Caco-2 (cell line): Measurements from ENCODE around the gene MUC13. TPM values are rescaled to one million over a fixed set of nuclear protein-coding genes. Genes with fewer than 3 reads are reported as not detected.
A peak's percentile ranks its signal among the peaks of the same experiment; 100 is the strongest.

ENCODE experiments used
- BruUV-seq: library from RNA; stranded (reverse); fragments of 400-500 nt; replicated peaks from 2 replicates; lab custom pipeline; 2021; lab: Mats Ljungman, UMichigan
- CTCF ChIA-PET: fragments of 300-600 bp; sonication (Branson Sonifier 250); formaldehyde crosslinking; loops from one replicate; lab custom pipeline; 2022; ENCODE audit warnings: antibody characterized with exemption; lab: Charles Lee
- POLR2A ChIA-PET: fragments of 300-600 bp; sonication (Branson Sonifier 250); formaldehyde crosslinking; loops from one replicate; lab custom pipeline; 2022; ENCODE audit warnings: antibody characterized with exemption; lab: Charles Lee
- DNase-seq, 2 experiments: peaks; one replicate each; pipeline versions ENCODE4 v3.0.0 to v3.0.0-alpha.2; 2020 to 2022
- H3K27me3 ChIP-seq: replicated peaks from 2 replicates; pipeline ENCODE4 v1.6.0; 2011; ENCODE audit warnings: low read length; ENCODE audit not compliant: control insufficient read depth, insufficient read depth
- H3K36me3 ChIP-seq: 2 replicates; pipeline ENCODE4 v1.5.1; 2011; ENCODE audit warnings: low read length; ENCODE audit not compliant: control insufficient read depth, insufficient read depth
- H3K4me1 ChIP-seq: fragments of 250-450 bp; sonication (Bioruptor Pico); 2 replicates; pipeline ENCODE4 v1.5.1; 2020; ENCODE audit warnings: mild to moderate bottlenecking
- H3K4me3 ChIP-seq: 2 replicates; pipeline ENCODE4 v1.5.1; 2011; ENCODE audit warnings: low read depth, mild to moderate bottlenecking, control low read depth, low read length
- H3K9me3 ChIP-seq: fragments of 250-450 bp; sonication (Bioruptor Pico); 2 replicates; pipeline ENCODE4 v1.5.1; 2020; ENCODE audit warnings: mild to moderate bottlenecking, moderate library complexity
- H3K27ac Mint-ChIP-seq: one replicate; pipeline ENCODE4 v1.8.0; 2022; ENCODE audit warnings: mixed read lengths; ENCODE audit not compliant: unreplicated experiment
- H3K27me3 Mint-ChIP-seq: one replicate; pipeline ENCODE4 v1.8.0; 2022; ENCODE audit warnings: mixed read lengths; ENCODE audit not compliant: insufficient read depth, unreplicated experiment
- H3K36me3 Mint-ChIP-seq: one replicate; pipeline ENCODE4 v1.8.0; 2022; ENCODE audit warnings: mild to moderate bottlenecking, mixed read lengths; ENCODE audit not compliant: insufficient read depth, unreplicated experiment
- H3K4me1 Mint-ChIP-seq: one replicate; pipeline ENCODE4 v1.8.0; 2022; ENCODE audit warnings: low read depth, mixed read lengths; ENCODE audit not compliant: unreplicated experiment
- H3K4me3 Mint-ChIP-seq: one replicate; pipeline ENCODE4 v1.8.0; 2022; ENCODE audit warnings: mild to moderate bottlenecking, moderate library complexity, mixed read lengths; ENCODE audit not compliant: unreplicated experiment
- H3K9me3 Mint-ChIP-seq: one replicate; pipeline ENCODE4 v1.8.0; 2022; ENCODE audit warnings: mixed read lengths; ENCODE audit not compliant: unreplicated experiment
- intact Hi-C: fragments of 100-400 bp; cut with micrococcal nuclease; formaldehyde crosslinking; loops from one replicate; pipeline ENCODE4 v1.10.0; 2022; ENCODE audit not compliant: unreplicated experiment
- total RNA-seq: library from RNA; stranded (reverse); gene quantifications from 2 replicates; pipeline ENCODE4 v1.2.3, GENCODE V29; 2022
- TF ChIP-seq, protein P1 (sequence below), 2 experiments: fragments of 200-600 bp in 1 of 2; IDR thresholded peaks; 1 replicate in 1 of 2; 2 replicates in 1 of 2; pipeline versions ENCODE4 v1.5.1 to v1.8.0; 2011 to 2022; ENCODE audit warnings: antibody characterized with exemption in 1 of 2, control low read depth in 1 of 2, inconsistent platforms in 1 of 2, low read depth in 1 of 2, low read length in 1 of 2, mild to moderate bottlenecking in 1 of 2, moderate library complexity in 1 of 2; ENCODE audit not compliant: insufficient read depth in 1 of 2, severe bottlenecking in 1 of 2, unreplicated experiment in 1 of 2

MUC13 gene
- total RNA-seq, 1 experiment from 2014 or later, result 3.5 TPM

GRCh38 chr3:124978627-124979026 lies 44.1 kb upstream of the MUC13 start:
- no peak overlapping the region for H3K27ac Mint-ChIP-seq
- no peak overlapping the region for H3K4me3 Mint-ChIP-seq
- Histone ChIP-seq H3K36me3 (no peaks in the 10 kb centered on the region), H3K4me3 (no peak overlapping the region), H3K9me3 (no peaks in the 10 kb centered on the region), H3K27me3 (no peaks in the 10 kb centered on the region), H3K4me1 (peaks cover 18% of the 10 kb centered on the region)
- no peaks in the 10 kb centered on the region for H3K27me3 Mint-ChIP-seq
- TF ChIP-seq, protein P1, sequence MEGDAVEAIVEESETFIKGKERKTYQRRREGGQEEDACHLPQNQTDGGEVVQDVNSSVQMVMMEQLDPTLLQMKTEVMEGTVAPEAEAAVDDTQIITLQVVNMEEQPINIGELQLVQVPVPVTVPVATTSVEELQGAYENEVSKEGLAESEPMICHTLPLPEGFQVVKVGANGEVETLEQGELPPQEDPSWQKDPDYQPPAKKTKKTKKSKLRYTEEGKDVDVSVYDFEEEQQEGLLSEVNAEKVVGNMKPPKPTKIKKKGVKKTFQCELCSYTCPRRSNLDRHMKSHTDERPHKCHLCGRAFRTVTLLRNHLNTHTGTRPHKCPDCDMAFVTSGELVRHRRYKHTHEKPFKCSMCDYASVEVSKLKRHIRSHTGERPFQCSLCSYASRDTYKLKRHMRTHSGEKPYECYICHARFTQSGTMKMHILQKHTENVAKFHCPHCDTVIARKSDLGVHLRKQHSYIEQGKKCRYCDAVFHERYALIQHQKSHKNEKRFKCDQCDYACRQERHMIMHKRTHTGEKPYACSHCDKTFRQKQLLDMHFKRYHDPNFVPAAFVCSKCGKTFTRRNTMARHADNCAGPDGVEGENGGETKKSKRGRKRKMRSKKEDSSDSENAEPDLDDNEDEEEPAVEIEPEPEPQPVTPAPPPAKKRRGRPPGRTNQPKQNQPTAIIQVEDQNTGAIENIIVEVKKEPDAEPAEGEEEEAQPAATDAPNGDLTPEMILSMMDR (IDR thresholded peaks at IDR 0.05; ENCODE audit: insufficient read depth in 1 of 2, low read depth in 1 of 2, low read length in 1 of 2, severe bottlenecking in 1 of 2, unreplicated experiment in 1 of 2), result no peak
- intact Hi-C loops, result no loop called here
- POLR2A ChIA-PET, result no interaction called here
- CTCF ChIA-PET, result no interaction called here
- H3K4me1 Mint-ChIP-seq, result peaks cover 9% of the 10 kb centered on the region
- DNase-seq, result no peak
- no peaks in the 10 kb centered on the region for H3K9me3 Mint-ChIP-seq
- no TSS peak for BruUV-seq
- peaks cover 74% of the 10 kb centered on the region for H3K36me3 Mint-ChIP-seq

GRCh38 chr3:124976383-124976782 lies 41.8 kb upstream of the MUC13 start:
- no peak for DNase-seq
- Histone ChIP-seq H3K27me3 (no peaks in the 10 kb centered on the region), H3K36me3 (no peaks in the 10 kb centered on the region), H3K4me1 (peaks cover 34% of the 10 kb centered on the region), H3K9me3 (no peaks in the 10 kb centered on the region), H3K4me3 (no peak overlapping the region)
- H3K9me3 Mint-ChIP-seq, result no peaks in the 10 kb centered on the region
- ChIA-PET POLR2A (no interaction called here), CTCF (no interaction called here)
- H3K4me1 Mint-ChIP-seq, result peaks cover 9% of the 10 kb centered on the region
- no peak overlapping the region for H3K27ac Mint-ChIP-seq
- no peaks in the 10 kb centered on the region for H3K27me3 Mint-ChIP-seq
- intact Hi-C loops, result no loop called here
- peaks cover 75% of the 10 kb centered on the region for H3K36me3 Mint-ChIP-seq
- no peak overlapping the region for H3K4me3 Mint-ChIP-seq
- TF ChIP-seq, protein P1 (IDR thresholded peaks at IDR 0.05; ENCODE audit: insufficient read depth in 1 of 2, low read depth in 1 of 2, low read length in 1 of 2, severe bottlenecking in 1 of 2, unreplicated experiment in 1 of 2), result no peak
- BruUV-seq, result no TSS peak

GRCh38 chr3:124974691-124975090 lies 40.1 kb upstream of the MUC13 start:
- CTCF ChIA-PET, result no interaction called here
- H3K27ac Mint-ChIP-seq, result peak overlapping the region; percentile 31
- Histone ChIP-seq H3K4me3 (no peak overlapping the region), H3K9me3 (no peaks in the 10 kb centered on the region), H3K27me3 (no peaks in the 10 kb centered on the region), H3K36me3 (no peaks in the 10 kb centered on the region), H3K4me1 (peaks cover 34% of the 10 kb centered on the region)
- no peaks in the 10 kb centered on the region for H3K9me3 Mint-ChIP-seq
- no peak for DNase-seq
- intact Hi-C loops, result no loop called here
- H3K27me3 Mint-ChIP-seq, result no peaks in the 10 kb centered on the region
- no peak overlapping the region for H3K4me3 Mint-ChIP-seq
- peaks cover 9% of the 10 kb centered on the region for H3K4me1 Mint-ChIP-seq
- POLR2A ChIA-PET, result no interaction called here
- TF ChIP-seq, protein P1 (IDR thresholded peaks at IDR 0.05; ENCODE audit: insufficient read depth in 1 of 2, low read depth in 1 of 2, low read length in 1 of 2, severe bottlenecking in 1 of 2, unreplicated experiment in 1 of 2), result no peak
- peaks cover 90% of the 10 kb centered on the region for H3K36me3 Mint-ChIP-seq
- BruUV-seq, result no TSS peak
